ENCODE results near the gene TLE3. TPM values are rescaled to one million over a fixed set of nuclear protein-coding genes. Genes with fewer than 3 reads are reported as not detected.
"Not testable (repeated sequence)": the region's sequence is repeated elsewhere in the genome, so short reads cannot be mapped to it uniquely, and the experiment has no call there.

Gene TLE3
- total RNA-seq, 1 donor from 2014 or later = 90.1 TPM

- DNase-seq (ENCODE audit: low spot score) = peak; percentile 6
- intact Hi-C loops (cut with DNase I) = no loop called here
- peak; percentile 53 for ATAC-seq
These were observed 30.2 kb upstream of the TLE3 start for GRCh38 chr15:70127770-70128413.

- peak; percentile 92 for DNase-seq (ENCODE audit: low spot score)
- ATAC-seq = peak; percentile 90
- intact Hi-C loops (cut with DNase I) = no loop called here
These were observed 29.6 kb upstream of the TLE3 start for GRCh38 chr15:70127288-70127746.

GRCh38 chr15:70126362-70126761, 28.6 kb upstream of the TLE3 start:
- DNase-seq (ENCODE audit: low spot score) = peak; percentile 15
- ATAC-seq = no peak
- intact Hi-C loops (cut with DNase I) = no loop called here

- no peak for ATAC-seq
- intact Hi-C loops (cut with DNase I) = no loop called here
- DNase-seq (ENCODE audit: low spot score) = peak; percentile 25
These were observed 27.9 kb upstream of the TLE3 start for GRCh38 chr15:70125605-70126004.

- intact Hi-C loops (cut with DNase I) = no loop called here
- DNase-seq (ENCODE audit: low spot score) = peak; percentile 75
- peak; percentile 90 for ATAC-seq
These were observed 24.0 kb upstream of the TLE3 start for GRCh38 chr15:70121624-70122302.

GRCh38 chr15:70120958-70121623, 23.4 kb upstream of the TLE3 start:
- DNase-seq (ENCODE audit: low spot score) = peak; percentile 45
- peak; percentile 54 for ATAC-seq
- intact Hi-C loops (cut with DNase I) = no loop called here

- DNase-seq (ENCODE audit: low spot score) (no peak), ATAC-seq (no peak)
- intact Hi-C loops (cut with DNase I) = no loop called here
These were observed 22.3 kb upstream of the TLE3 start for GRCh38 chr15:70119911-70120508.

GRCh38 chr15:70118599-70118998, 20.9 kb upstream of the TLE3 start:
- intact Hi-C loops (cut with DNase I) = no loop called here
- peak; percentile 1 for DNase-seq (ENCODE audit: low spot score)
- ATAC-seq = no peak

- intact Hi-C loops (cut with DNase I) = no loop called here
- no peak for DNase-seq (ENCODE audit: low spot score)
- no peak for ATAC-seq
These were observed 18.6 kb upstream of the TLE3 start for GRCh38 chr15:70116317-70116716.

- no peak for ATAC-seq
- DNase-seq (ENCODE audit: low spot score) = no peak
- intact Hi-C loops (cut with DNase I) = no loop called here
These were observed 16.5 kb upstream of the TLE3 start for GRCh38 chr15:70114221-70114620.

GRCh38 chr15:70113304-70113700, 15.6 kb upstream of the TLE3 start:
- ATAC-seq (no peak), DNase-seq (ENCODE audit: low spot score) (peak; percentile 75)
- intact Hi-C loops (cut with DNase I) = no loop called here

GRCh38 chr15:70112572-70113303, 15.0 kb upstream of the TLE3 start:
- ATAC-seq; intact Hi-C loops (cut with DNase I); DNase-seq (ENCODE audit: low spot score): not testable (repeated sequence)

- DNase-seq (ENCODE audit: low spot score) = no peak
- intact Hi-C loops (cut with DNase I) = no loop called here
- peak; percentile 4 for ATAC-seq
These were observed 14.3 kb upstream of the TLE3 start for GRCh38 chr15:70112074-70112395.

- DNase-seq (ENCODE audit: low spot score) = peak; percentile 87
- peak; percentile 96 for ATAC-seq
- intact Hi-C loops (cut with DNase I) = no loop called here
These were observed 13.7 kb upstream of the TLE3 start for GRCh38 chr15:70111203-70112073.

GRCh38 chr15:70109978-70110377, 12.3 kb upstream of the TLE3 start:
- intact Hi-C loops (cut with DNase I) = no loop called here
- DNase-seq (ENCODE audit: low spot score) = no peak
- no peak for ATAC-seq

- no peak for DNase-seq (ENCODE audit: low spot score)
- ATAC-seq = no peak
- intact Hi-C loops (cut with DNase I) = no loop called here
These were observed 11.8 kb upstream of the TLE3 start for GRCh38 chr15:70109531-70109930.

- DNase-seq (ENCODE audit: low spot score) (no peak), ATAC-seq (no peak)
- intact Hi-C loops (cut with DNase I) = no loop called here
These were observed 6.3 kb upstream of the TLE3 start for GRCh38 chr15:70103880-70104626.

- intact Hi-C loops (cut with DNase I) = no loop called here
- ATAC-seq (no peak), DNase-seq (ENCODE audit: low spot score) (no peak)
These were observed 5.1 kb upstream of the TLE3 start for GRCh38 chr15:70102827-70103226.

All from sciatic nerve (tissue), 2 donors.